A549 (cell line): ENCODE data around the gene ZC2HC1B. TPM values are rescaled to one million over a fixed set of nuclear protein-coding genes. Genes with fewer than 3 reads are reported as not detected.

ENCODE experiments used
- ATAC-seq, 2 experiments: fragments of 200-7000 bp in 1 of 2; fragments of >200 bp in 1 of 2; cut with Nextera tagmentation in 1 of 2; cut with Tn5 transposase in 1 of 2; 3 replicates each; pipeline versions ENCODE4 v1.8.0 to v1.9.1; 2018 to 2020; ENCODE audit warnings: mild to moderate bottlenecking in 1 of 2, moderate library complexity in 1 of 2
- CTCF ChIA-PET: fragments of 300-600 bp; sonication (Branson Sonifier 250); formaldehyde crosslinking; extraction: SDS; loops from one replicate; lab custom pipeline; 2021; ENCODE audit warnings: antibody characterized with exemption, inconsistent platforms; lab: Yijun Ruan, JAX
- POLR2A ChIA-PET: fragments of 350-600 bp; formaldehyde crosslinking; extraction: SDS; loops from one replicate; lab custom pipeline; 2021; ENCODE audit warnings: antibody characterized with exemption, inconsistent platforms; lab: Yijun Ruan, JAX
- DNase-seq, 2 experiments: peaks; one replicate each; pipeline versions ENCODE4 v3.0.0 to v3.0.0-alpha.2; 2011 to 2016; ENCODE audit warnings: low read depth in 1 of 2, low spot score in 1 of 2
- FAIRE-seq: peaks from 2 replicates; lab custom pipeline; 2011; peaks lifted over from hg19 to GRCh38; lab: Jason Lieb, UNC
- H3K27ac ChIP-seq, 2 experiments: fragments of >200 bp; sonication (Bioruptor Twin); formaldehyde crosslinking; 3 replicates each; pipeline ENCODE4 v1.5.1; 2016 to 2017
- H3K4me1 ChIP-seq: fragments of >200 bp; sonication (Bioruptor Twin); formaldehyde crosslinking; 3 replicates; pipeline ENCODE4 v1.6.1; 2016
- H3K4me2 ChIP-seq: fragments of >200 bp; sonication (Bioruptor Twin); formaldehyde crosslinking; 3 replicates; pipeline ENCODE4 v1.6.1; 2016
- H3K4me3 ChIP-seq: fragments of >200 bp; sonication (Bioruptor Twin); formaldehyde crosslinking; 3 replicates; pipeline ENCODE4 v1.5.1; 2016
- H3K9me3 ChIP-seq: fragments of >200 bp; sonication (Bioruptor Twin); formaldehyde crosslinking; 3 replicates; pipeline ENCODE4 v1.6.1; 2016
- BCL3 ChIP-seq: fragments of >200 bp; sonication (Bioruptor Twin); formaldehyde crosslinking; IDR thresholded peaks from 3 replicates; pipeline ENCODE4 v1.6.1; 2016
- BHLHE40 ChIP-seq: IDR thresholded peaks from 2 replicates; pipeline ENCODE4 v1.6.1; 2012; ENCODE audit warnings: low read depth, low read length, inconsistent platforms
- CBX2 ChIP-seq: fragments of 200-600 bp; sonication (generic); IDR thresholded peaks from 2 replicates; pipeline ENCODE4 v1.6.1; 2016; ENCODE audit warnings: low read depth, mild to moderate bottlenecking, borderline replicate concordance
- CEBPB ChIP-seq, 2 experiments: fragments of >200 bp in 1 of 2; sonication (Bioruptor Twin) in 1 of 2; formaldehyde crosslinking in 1 of 2; IDR thresholded peaks; 2 replicates each; pipeline ENCODE4 v1.6.1; 2012 to 2016
- EHF ChIP-seq: fragments of 250-450 bp; sonication (Bioruptor Pico); IDR thresholded peaks from 2 replicates; pipeline ENCODE4 v1.5.0; 2020; ENCODE audit warnings: mild to moderate bottlenecking
- ELK1 ChIP-seq: fragments of 150-350 bp; IDR thresholded peaks from 2 replicates; pipeline ENCODE4 v1.6.1; 2014; ENCODE audit warnings: low read depth, mild to moderate bottlenecking, low read length
- EP300 ChIP-seq, 2 experiments: fragments of >200 bp; sonication (Bioruptor Twin); formaldehyde crosslinking; IDR thresholded peaks; 2 replicates in 1 of 2; 3 replicates in 1 of 2; pipeline ENCODE4 v1.6.1; 2016 to 2017
- ESRRA ChIP-seq: fragments of 150-350 bp; IDR thresholded peaks from 2 replicates; pipeline ENCODE4 v1.6.1; 2014; ENCODE audit warnings: mild to moderate bottlenecking, low read length, borderline replicate concordance
- FOSL2 ChIP-seq, 2 experiments: fragments of 450-650 bp in 1 of 2; fragments of >200 bp in 1 of 2; sonication (Bioruptor Twin) in 1 of 2; formaldehyde crosslinking; IDR thresholded peaks; 2 replicates each; pipeline versions ENCODE4 v1.5.0 to v1.6.1; 2016 to 2020; ENCODE audit warnings: mild to moderate bottlenecking in 1 of 2, moderate library complexity in 1 of 2
- FOXS1 ChIP-seq: fragments of 250-450 bp; sonication (Bioruptor Pico); IDR thresholded peaks from 2 replicates; pipeline ENCODE4 v1.5.0; 2020; ENCODE audit warnings: mild to moderate bottlenecking, moderate library complexity
- HOXA7 ChIP-seq: fragments of 250-450 bp; sonication (Bioruptor Pico); IDR thresholded peaks from 2 replicates; pipeline ENCODE4 v1.5.0; 2020; ENCODE audit warnings: mild to moderate bottlenecking, moderate library complexity
- HOXB5 ChIP-seq: fragments of 250-450 bp; sonication (Bioruptor Pico); IDR thresholded peaks from 2 replicates; pipeline ENCODE4 v1.5.0; 2020; ENCODE audit warnings: mild to moderate bottlenecking, moderate library complexity
- JUN ChIP-seq, 2 experiments: fragments of >200 bp; sonication (Bioruptor Twin); formaldehyde crosslinking; IDR thresholded peaks; 2 replicates in 1 of 2; 3 replicates in 1 of 2; pipeline ENCODE4 v1.6.1; 2016 to 2017
- JUNB ChIP-seq: fragments of >200 bp; sonication (Bioruptor Twin); formaldehyde crosslinking; IDR thresholded peaks from 2 replicates; pipeline ENCODE4 v1.6.1; 2016
- KDM1A ChIP-seq: fragments of 200-600 bp; sonication (generic); IDR thresholded peaks from 2 replicates; pipeline ENCODE4 v1.6.1; 2016; ENCODE audit warnings: low read depth, mild to moderate bottlenecking
- MAFK ChIP-seq: fragments of 450-650 bp; IDR thresholded peaks from 2 replicates; pipeline ENCODE4 v1.6.1; 2014; ENCODE audit not compliant: partially characterized antibody
- MYC ChIP-seq: IDR thresholded peaks from 2 replicates; pipeline ENCODE4 v1.6.1; 2012; ENCODE audit warnings: mild to moderate bottlenecking, inconsistent platforms, low read length, improper control_type of control experiment, borderline replicate concordance
- PBX3 ChIP-seq: IDR thresholded peaks from 2 replicates; pipeline ENCODE4 v1.6.1; 2012
- PHF8 ChIP-seq: fragments of 200-600 bp; sonication (generic); IDR thresholded peaks from 2 replicates; pipeline ENCODE4 v1.6.1; 2016; ENCODE audit warnings: low read depth, mild to moderate bottlenecking, antibody characterized with exemption, moderate library complexity, borderline replicate concordance
- POLR2AphosphoS2 ChIP-seq: conservative IDR thresholded peaks from 2 replicates; pipeline ENCODE4 v1.6.1; 2012; ENCODE audit warnings: low read length, improper control_type of control experiment, inconsistent platforms
- RAD21 ChIP-seq, 2 experiments: fragments of >200 bp in 1 of 2; sonication (Bioruptor Twin) in 1 of 2; formaldehyde crosslinking in 1 of 2; IDR thresholded peaks in 1 of 2; conservative IDR thresholded peaks in 1 of 2; 2 replicates in 1 of 2; 3 replicates in 1 of 2; pipeline ENCODE4 v1.6.1; 2012 to 2018; ENCODE audit warnings: inconsistent platforms in 1 of 2
- RARB ChIP-seq: fragments of 250-450 bp; sonication (Bioruptor Pico); IDR thresholded peaks from 2 replicates; pipeline ENCODE4 v1.8.0; 2021; ENCODE audit warnings: mild to moderate bottlenecking, moderate library complexity
- RCOR1 ChIP-seq: fragments of 150-350 bp; IDR thresholded peaks from 2 replicates; pipeline ENCODE4 v1.6.1; 2014; ENCODE audit warnings: antibody characterized with exemption, low read length, low read depth
- RFX5 ChIP-seq: fragments of 450-650 bp; IDR thresholded peaks from 2 replicates; pipeline ENCODE4 v1.7.1; 2014; ENCODE audit warnings: antibody characterized with exemption, mild to moderate bottlenecking, moderate library complexity
- SREBF2 ChIP-seq: fragments of 450-650 bp; IDR thresholded peaks from 2 replicates; pipeline ENCODE4 v1.6.1; 2014; ENCODE audit warnings: mild to moderate bottlenecking, moderate library complexity
- TFCP2L1 ChIP-seq: fragments of 250-450 bp; sonication (Bioruptor Pico); IDR thresholded peaks from 2 replicates; pipeline ENCODE4 v1.5.0; 2021; ENCODE audit warnings: mild to moderate bottlenecking
- USF2 ChIP-seq: fragments of 450-650 bp; IDR thresholded peaks from 2 replicates; pipeline ENCODE4 v1.6.1; 2014; ENCODE audit warnings: antibody characterized with exemption
- ZFP36 ChIP-seq: fragments of 450-650 bp; IDR thresholded peaks from 2 replicates; pipeline ENCODE4 v1.6.1; 2014; ENCODE audit warnings: borderline replicate concordance; ENCODE audit not compliant: partially characterized antibody
- ZNF302 ChIP-seq: fragments of 250-450 bp; sonication (Bioruptor Pico); IDR thresholded peaks from 2 replicates; pipeline ENCODE4 v1.9.0; 2021; ENCODE audit warnings: inconsistent platforms, mild to moderate bottlenecking, moderate library complexity
- ZSCAN20 ChIP-seq: fragments of 250-450 bp; sonication (Bioruptor Pico); IDR thresholded peaks from 2 replicates; pipeline ENCODE4 v1.8.0; 2022; ENCODE audit warnings: mild to moderate bottlenecking, moderate library complexity
- WGBS: methylation state at CpG from one replicate; pipeline ENCODE4 v1.1.6; 2017; ENCODE audit errors: missing lambda C conversion rate; 5-methylcytosine and 5-hydroxymethylcytosine counted together
- polyA plus RNA-seq, 4 experiments: library from polyadenylated mRNA; depleted of rRNA in 3 of 4; stranded (reverse); fragments of >200 nt; fragmentation: RNase III in 1 of 4; extraction: RNeasy Plus Mini Kit Qiagen cat#74134 plus additional on column Dnase treatment in 1 of 4; gene quantifications; 2 replicates in 3 of 4; 3 replicates in 1 of 4; pipeline ENCODE4 v1.2.3, GENCODE V29; 2011 to 2017

Gene ZC2HC1B
- polyA plus RNA-seq, 2 of the 4 experiments (the other 2 are of a cell fraction) = not detected

GRCh38 chr6:143838395-143838794, 25.9 kb upstream of the ZC2HC1B start:
- FAIRE-seq = no peak
- Histone ChIP-seq H3K4me1 (no peaks in the 10 kb centered on the region), H3K4me2 (no peak overlapping the region), H3K9me3 (no peaks in the 10 kb centered on the region), H3K4me3 (no peak overlapping the region)
- ChIA-PET CTCF (no interaction called here), POLR2A (no interaction called here)
- 65% methylated on average over 5 of the region's 5 CpGs for WGBS
- TF ChIP-seq POLR2AphosphoS2 = no peak
- TF ChIP-seq RFX5 = no peak
- no peak for TF ChIP-seq RARB (CRISPR knock-in tag)
- TF ChIP-seq CEBPB (IDR thresholded peaks at IDR 0.05) = no peak
- no peak for TF ChIP-seq PBX3
- TF ChIP-seq MYC = no peak
- TF ChIP-seq SREBF2 = no peak
- no peak for TF ChIP-seq ZFP36
- no peak for TF ChIP-seq RAD21 (conservative IDR thresholded peaks at IDR 0.05 in 1 of 2, IDR thresholded peaks at IDR 0.05 in 1 of 2)
- no peak for TF ChIP-seq TFCP2L1 (CRISPR knock-in tag)
- no peak for TF ChIP-seq ESRRA
- no peak for TF ChIP-seq FOXS1 (CRISPR knock-in tag)
- no peak for TF ChIP-seq FOSL2 (IDR thresholded peaks at IDR 0.05)
- no peak for TF ChIP-seq FOSL2 (CRISPR knock-in tag; IDR thresholded peaks at IDR 0.05)
- no peak for TF ChIP-seq HOXB5
- no peak for TF ChIP-seq KDM1A
- TF ChIP-seq RCOR1 = no peak
- no peak for TF ChIP-seq BHLHE40
- no peak for TF ChIP-seq ELK1
- TF ChIP-seq, all 56 proteins: peak for 0
- ATAC-seq (no peak), DNase-seq (no peak)
- no peak overlapping the region for H3K27ac ChIP-seq

- TF ChIP-seq ZSCAN20 (no peak), USF2 (no peak), EP300 (IDR thresholded peaks at IDR 0.05) (no peak), JUN (IDR thresholded peaks at IDR 0.05) (no peak), JUNB (no peak), MAFK (no peak), CBX2 (no peak), HOXA7 (CRISPR knock-in tag) (no peak), BCL3 (no peak), RARB (CRISPR knock-in tag) (no peak), BHLHE40 (no peak), ZNF302 (CRISPR knock-in tag) (no peak), PHF8 (no peak), KDM1A (no peak), EHF (CRISPR knock-in tag) (no peak)
- POLR2A ChIA-PET = no interaction called here
- CTCF ChIA-PET = no interaction called here
- H3K27ac ChIP-seq = no peak overlapping the region
- no peak overlapping the region for H3K4me3 ChIP-seq
- WGBS = 72% methylated on average over 4 of the region's 4 CpGs
- no peak for DNase-seq
- no peaks in the 10 kb centered on the region for H3K9me3 ChIP-seq
- H3K4me2 ChIP-seq = no peak overlapping the region
- no peak for ATAC-seq
- no peak for FAIRE-seq
- H3K4me1 ChIP-seq = 0 out of 3 replicates have a peak, but pooled peaks cover 1% of the 10 kb centered on the region
These were observed 25.1 kb upstream of the ZC2HC1B start for GRCh38 chr6:143839196-143839595.
